Measurements from ENCODE around the gene MYH14. TPM values are rescaled to one million over a fixed set of nuclear protein-coding genes. Genes with fewer than 3 reads are reported as not detected.

MYH14 gene
- total and polyA plus RNA-seq, 9 of the 15 experiments (the other 6 are each of a cell fraction or from before 2014, with no cell fraction given) = 0.04 to 0.86 (median 0.19) TPM; not detected in 2

DNA sequence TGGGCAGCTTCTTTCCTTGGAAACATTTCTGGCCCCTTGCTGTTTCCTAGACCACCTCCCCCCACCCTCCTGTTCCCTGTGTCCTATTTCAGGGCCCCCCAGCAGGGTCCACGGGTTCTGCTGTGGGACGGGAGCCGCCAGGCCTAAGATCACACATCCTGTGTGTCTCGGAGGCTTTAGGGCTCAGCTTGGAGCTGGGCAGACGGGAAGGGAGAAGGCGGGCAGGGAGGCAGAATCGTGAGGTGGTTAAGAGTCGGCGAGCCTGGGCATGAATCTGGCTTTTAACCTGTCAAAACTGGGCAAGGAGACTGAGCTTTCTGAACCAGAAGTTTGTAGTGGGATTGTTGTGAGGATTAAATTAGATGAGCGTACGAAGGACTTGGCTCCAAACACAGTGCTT lies 120.9 kb downstream of the MYH14 start:
- POLR2A ChIA-PET = interaction anchor here (0.6 kb wide), 1 partner anchor 451 kb away, joined by 3 read pairs; no protein-coding TSS in a partner anchor
- ATAC-seq = no peak

More for the DNA sequence above, 120.9 kb downstream of the MYH14 start:
- no peak overlapping the region for H3K27ac ChIP-seq (ENCODE audit: extremely low read depth, low read depth, low read length)
- H3K4me3 ChIP-seq = no peak overlapping the region
- TF ChIP-seq, protein P1, sequence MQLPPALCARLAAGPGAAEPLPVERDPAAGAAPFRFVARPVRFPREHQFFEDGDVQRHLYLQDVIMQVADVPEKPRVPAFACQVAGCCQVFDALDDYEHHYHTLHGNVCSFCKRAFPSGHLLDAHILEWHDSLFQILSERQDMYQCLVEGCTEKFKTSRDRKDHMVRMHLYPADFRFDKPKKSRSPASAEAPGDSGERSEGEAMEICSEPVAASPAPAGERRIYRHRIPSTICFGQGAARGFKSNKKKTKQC (CRISPR knock-in tag; IDR thresholded peaks at IDR 0.05) = no peak
- TF ChIP-seq, protein P2, sequence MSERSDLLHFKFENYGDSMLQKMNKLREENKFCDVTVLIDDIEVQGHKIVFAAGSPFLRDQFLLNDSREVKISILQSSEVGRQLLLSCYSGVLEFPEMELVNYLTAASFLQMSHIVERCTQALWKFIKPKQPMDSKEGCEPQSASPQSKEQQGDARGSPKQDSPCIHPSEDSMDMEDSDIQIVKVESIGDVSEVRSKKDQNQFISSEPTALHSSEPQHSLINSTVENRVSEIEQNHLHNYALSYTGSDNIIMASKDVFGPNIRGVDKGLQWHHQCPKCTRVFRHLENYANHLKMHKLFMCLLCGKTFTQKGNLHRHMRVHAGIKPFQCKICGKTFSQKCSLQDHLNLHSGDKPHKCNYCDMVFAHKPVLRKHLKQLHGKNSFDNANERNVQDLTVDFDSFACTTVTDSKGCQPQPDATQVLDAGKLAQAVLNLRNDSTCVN (CRISPR knock-in tag; IDR thresholded peaks at IDR 0.05) = no peak
- 0 out of 2 replicates have a peak, but pooled peaks have one; percentile 4 for TF ChIP-seq RBFOX2 (IDR thresholded peaks at IDR 0.05; ENCODE audit: low read depth, low read length)
- no peaks in the 10 kb centered on the region for H3K9me3 ChIP-seq (replicated peaks; ENCODE audit: control insufficient read depth, insufficient read depth, low read depth, low read length)
- CTCF ChIA-PET (ENCODE audit: low intra/inter-chr PET ratio) = no interaction called here
- DNase-seq (ENCODE audit: extremely low read depth in 1 of 4, low spot score in 3 of 4) = no peak
- no TSS peak for BruUV-seq (replicated peaks)
- H3K4me1 ChIP-seq (replicated peaks in 1 of 2; ENCODE audit: control insufficient read depth in 2 of 2, insufficient read depth in 2 of 2, low read length in 2 of 2) = peaks cover 21 to 47% of the 10 kb centered on the region in 2 experiments
- no peak for FAIRE-seq
- in situ Hi-C loops (cut with MboI) = no loop called here
- H3K79me2 ChIP-seq (ENCODE audit: control insufficient read depth, insufficient read depth, low read length) = peaks cover 22% of the 10 kb centered on the region
- no peak overlapping the region for H3K9ac ChIP-seq (ENCODE audit: insufficient read depth in 1 of 2, low read depth in 2 of 2, low read length in 2 of 2)
- H2AFZ ChIP-seq (ENCODE audit: low read depth, low read length) = no peak overlapping the region
- peaks cover 47% of the 10 kb centered on the region for H4K20me1 ChIP-seq (replicated peaks; ENCODE audit: control insufficient read depth, insufficient read depth, low read length)
- peaks cover 18% of the 10 kb centered on the region; the same call in 1 of the 3 replicates for H3K36me3 ChIP-seq (ENCODE audit: control insufficient read depth, insufficient read depth, low read length)
- H3K9me1 ChIP-seq (ENCODE audit: control insufficient read depth, insufficient read depth, low read length) = peaks cover 3% of the 10 kb centered on the region
- WGBS (ENCODE audit: insufficient coverage, low coverage, missing lambda C conversion rate) = 73% methylated on average over 11 of the region's 11 CpGs
- no peak overlapping the region for H3K4me2 ChIP-seq (ENCODE audit: insufficient read depth, low read length)
- intact Hi-C loops (cut with micrococcal nuclease) = no loop called here
- no peaks in the 10 kb centered on the region for H3K27me3 ChIP-seq (ENCODE audit: control insufficient read depth in 2 of 2, insufficient read depth in 2 of 2, low read length in 2 of 2)

Measured in K562 (cell line).